Measurements from ENCODE around the gene ANO1.

DNA sequence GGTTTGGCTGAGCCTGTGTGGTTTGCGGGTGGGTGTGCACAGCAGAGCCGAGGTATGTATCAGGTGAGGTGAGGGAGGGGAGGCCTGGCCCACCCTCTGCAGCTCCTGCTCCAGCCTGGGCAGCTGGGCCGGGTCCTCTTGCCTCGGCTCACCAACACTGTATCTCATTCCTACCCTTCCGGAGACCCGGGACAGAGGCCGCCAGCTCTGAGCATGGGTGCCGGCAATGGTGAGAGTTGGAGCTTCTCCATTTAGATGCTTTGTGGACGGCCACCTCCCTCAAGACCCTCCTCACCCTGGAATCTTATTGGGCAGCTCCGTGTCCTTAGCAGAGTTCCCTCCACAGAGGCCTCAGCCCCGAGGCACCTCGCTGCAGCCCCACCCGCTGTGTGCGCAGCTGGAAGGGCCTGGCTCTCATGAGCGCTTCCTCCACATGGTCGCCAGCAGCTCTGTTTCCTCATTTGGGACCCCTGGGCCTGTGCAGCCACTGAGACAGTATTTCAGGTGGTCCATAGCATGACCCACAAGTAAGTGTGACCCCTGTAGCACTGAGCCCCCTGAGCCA lies 55.7 kb downstream of the ANO1 start:
- TF ChIP-seq IRF3 (IDR thresholded peaks at IDR 0.05; ENCODE audit: low read depth, low read length): no peak
- TF ChIP-seq, protein P1, sequence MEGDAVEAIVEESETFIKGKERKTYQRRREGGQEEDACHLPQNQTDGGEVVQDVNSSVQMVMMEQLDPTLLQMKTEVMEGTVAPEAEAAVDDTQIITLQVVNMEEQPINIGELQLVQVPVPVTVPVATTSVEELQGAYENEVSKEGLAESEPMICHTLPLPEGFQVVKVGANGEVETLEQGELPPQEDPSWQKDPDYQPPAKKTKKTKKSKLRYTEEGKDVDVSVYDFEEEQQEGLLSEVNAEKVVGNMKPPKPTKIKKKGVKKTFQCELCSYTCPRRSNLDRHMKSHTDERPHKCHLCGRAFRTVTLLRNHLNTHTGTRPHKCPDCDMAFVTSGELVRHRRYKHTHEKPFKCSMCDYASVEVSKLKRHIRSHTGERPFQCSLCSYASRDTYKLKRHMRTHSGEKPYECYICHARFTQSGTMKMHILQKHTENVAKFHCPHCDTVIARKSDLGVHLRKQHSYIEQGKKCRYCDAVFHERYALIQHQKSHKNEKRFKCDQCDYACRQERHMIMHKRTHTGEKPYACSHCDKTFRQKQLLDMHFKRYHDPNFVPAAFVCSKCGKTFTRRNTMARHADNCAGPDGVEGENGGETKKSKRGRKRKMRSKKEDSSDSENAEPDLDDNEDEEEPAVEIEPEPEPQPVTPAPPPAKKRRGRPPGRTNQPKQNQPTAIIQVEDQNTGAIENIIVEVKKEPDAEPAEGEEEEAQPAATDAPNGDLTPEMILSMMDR (IDR thresholded peaks at IDR 0.05): no peak
- TF ChIP-seq RAD21 (IDR thresholded peaks at IDR 0.05; ENCODE audit: low read length): no peak
- TF ChIP-seq USF2 (IDR thresholded peaks at IDR 0.05; ENCODE audit: borderline replicate concordance, low read depth, low read length): no peak
- TF ChIP-seq MAX (IDR thresholded peaks at IDR 0.05; ENCODE audit: low read depth): no peak
- TF ChIP-seq, protein P2, sequence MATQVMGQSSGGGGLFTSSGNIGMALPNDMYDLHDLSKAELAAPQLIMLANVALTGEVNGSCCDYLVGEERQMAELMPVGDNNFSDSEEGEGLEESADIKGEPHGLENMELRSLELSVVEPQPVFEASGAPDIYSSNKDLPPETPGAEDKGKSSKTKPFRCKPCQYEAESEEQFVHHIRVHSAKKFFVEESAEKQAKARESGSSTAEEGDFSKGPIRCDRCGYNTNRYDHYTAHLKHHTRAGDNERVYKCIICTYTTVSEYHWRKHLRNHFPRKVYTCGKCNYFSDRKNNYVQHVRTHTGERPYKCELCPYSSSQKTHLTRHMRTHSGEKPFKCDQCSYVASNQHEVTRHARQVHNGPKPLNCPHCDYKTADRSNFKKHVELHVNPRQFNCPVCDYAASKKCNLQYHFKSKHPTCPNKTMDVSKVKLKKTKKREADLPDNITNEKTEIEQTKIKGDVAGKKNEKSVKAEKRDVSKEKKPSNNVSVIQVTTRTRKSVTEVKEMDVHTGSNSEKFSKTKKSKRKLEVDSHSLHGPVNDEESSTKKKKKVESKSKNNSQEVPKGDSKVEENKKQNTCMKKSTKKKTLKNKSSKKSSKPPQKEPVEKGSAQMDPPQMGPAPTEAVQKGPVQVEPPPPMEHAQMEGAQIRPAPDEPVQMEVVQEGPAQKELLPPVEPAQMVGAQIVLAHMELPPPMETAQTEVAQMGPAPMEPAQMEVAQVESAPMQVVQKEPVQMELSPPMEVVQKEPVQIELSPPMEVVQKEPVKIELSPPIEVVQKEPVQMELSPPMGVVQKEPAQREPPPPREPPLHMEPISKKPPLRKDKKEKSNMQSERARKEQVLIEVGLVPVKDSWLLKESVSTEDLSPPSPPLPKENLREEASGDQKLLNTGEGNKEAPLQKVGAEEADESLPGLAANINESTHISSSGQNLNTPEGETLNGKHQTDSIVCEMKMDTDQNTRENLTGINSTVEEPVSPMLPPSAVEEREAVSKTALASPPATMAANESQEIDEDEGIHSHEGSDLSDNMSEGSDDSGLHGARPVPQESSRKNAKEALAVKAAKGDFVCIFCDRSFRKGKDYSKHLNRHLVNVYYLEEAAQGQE (IDR thresholded peaks at IDR 0.05; ENCODE audit: low read depth, low read length): no peak
- no peak for TF ChIP-seq TEAD4 (IDR thresholded peaks at IDR 0.05; ENCODE audit: borderline replicate concordance, insufficient read depth)
- TF ChIP-seq POLR2AphosphoS5 (IDR thresholded peaks at IDR 0.05; ENCODE audit: low read depth, low read length): no peak
- no peak for TF ChIP-seq EP300 (IDR thresholded peaks at IDR 0.05; ENCODE audit: borderline replicate concordance in 1 of 2, low read depth in 1 of 2, low read length in 1 of 2)
- TF ChIP-seq YY1 (IDR thresholded peaks at IDR 0.05; ENCODE audit: low read depth): no peak
- no peak for TF ChIP-seq NRF1 (IDR thresholded peaks at IDR 0.05; ENCODE audit: low read depth, low read length)
